GDM1 (cell line): ENCODE results near the gene TGFBR3.
"Not testable (repeated sequence)": the region's sequence is repeated elsewhere in the genome, so short reads cannot be mapped to it uniquely, and the experiment has no call there.

Source experiments
- DNase-seq: peaks from one replicate; lab custom pipeline; 2025; lab: John Stamatoyannopoulos, UW

Gene TGFBR3

GRCh38 chr1:91682882-91683597 is 202.9 kb downstream of the TGFBR3 start:
- no peak for DNase-seq

DNA sequence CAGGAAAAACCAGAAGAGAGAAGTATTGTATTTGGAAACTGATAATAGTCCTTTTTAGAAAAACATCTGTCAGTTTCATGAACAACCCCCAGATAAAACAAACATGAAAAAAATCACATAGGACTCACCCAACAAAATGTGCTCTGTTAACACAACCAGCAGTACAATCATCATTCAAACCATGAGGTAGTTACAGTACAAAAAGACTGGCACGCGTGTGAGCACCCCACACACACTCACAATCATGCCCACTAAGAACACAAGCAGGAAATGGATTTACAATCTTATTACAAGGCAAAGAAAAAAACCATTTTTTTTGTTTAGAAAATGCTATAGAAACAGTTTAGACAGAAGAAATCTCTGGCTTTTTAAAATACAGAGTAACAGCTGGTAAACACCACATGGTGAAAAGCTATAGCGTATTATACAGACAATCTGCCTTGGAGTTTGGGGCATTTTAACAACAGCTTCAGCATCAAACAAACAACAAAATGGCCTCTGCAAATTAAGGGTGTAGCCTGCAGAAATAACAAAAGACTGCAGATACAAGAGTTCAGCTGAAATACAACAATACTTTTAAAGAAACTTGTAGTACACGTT is 205.3 kb downstream of the TGFBR3 start:
- no peak for DNase-seq

GRCh38 chr1:91679446-91679845 is 206.5 kb downstream of the TGFBR3 start:
- DNase-seq, result no peak

- no peak for DNase-seq
Measured at GRCh38 chr1:91676030-91676429, 209.9 kb downstream of the TGFBR3 start.

DNA sequence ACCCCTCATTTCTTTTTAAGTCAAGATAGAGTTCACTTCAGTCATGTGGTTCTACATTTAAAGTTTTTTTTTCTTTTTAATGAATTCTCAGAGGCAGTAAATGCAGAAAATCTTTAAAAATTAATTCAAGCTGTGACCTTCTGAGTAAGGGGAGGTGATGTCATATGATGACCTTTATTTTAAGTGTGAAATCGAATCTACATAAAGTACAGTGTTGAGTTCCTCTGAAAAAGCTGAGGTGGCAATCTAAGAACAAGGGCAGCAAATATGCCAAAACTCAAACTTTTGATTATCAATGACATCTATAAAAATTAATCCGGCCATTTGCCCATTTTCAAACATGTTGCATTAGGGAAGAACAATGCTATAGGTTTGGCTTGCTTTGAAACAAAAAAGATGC is 211.8 kb downstream of the TGFBR3 start:
- DNase-seq, result no peak

DNA sequence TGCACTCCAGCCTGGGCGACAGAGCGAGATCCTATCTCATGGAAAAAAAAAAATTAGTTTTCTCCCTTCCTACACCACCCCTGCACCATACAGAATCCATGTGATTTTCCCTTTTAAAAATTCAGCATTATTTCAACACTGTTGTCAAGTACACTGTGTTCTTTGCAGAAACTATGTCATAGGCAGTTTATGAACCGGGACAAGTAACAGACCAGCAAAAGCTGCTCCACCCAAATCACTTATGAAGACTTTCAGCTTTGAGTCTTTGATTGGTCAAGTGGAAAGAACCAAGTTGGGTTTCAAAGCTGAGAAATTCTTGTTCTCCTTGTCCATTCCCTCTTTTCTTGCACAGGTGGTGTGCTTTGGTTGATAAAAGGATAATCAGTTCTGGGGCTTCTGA is 212.3 kb downstream of the TGFBR3 start:
- DNase-seq, result no peak

- DNase-seq, result no peak
Measured at GRCh38 chr1:91672601-91673161, 213.3 kb downstream of the TGFBR3 start.

- no peak for DNase-seq
Measured at GRCh38 chr1:91670781-91671180, 215.2 kb downstream of the TGFBR3 start.

GRCh38 chr1:91669584-91670350 is 216.2 kb downstream of the TGFBR3 start:
- DNase-seq, result no peak

DNA sequence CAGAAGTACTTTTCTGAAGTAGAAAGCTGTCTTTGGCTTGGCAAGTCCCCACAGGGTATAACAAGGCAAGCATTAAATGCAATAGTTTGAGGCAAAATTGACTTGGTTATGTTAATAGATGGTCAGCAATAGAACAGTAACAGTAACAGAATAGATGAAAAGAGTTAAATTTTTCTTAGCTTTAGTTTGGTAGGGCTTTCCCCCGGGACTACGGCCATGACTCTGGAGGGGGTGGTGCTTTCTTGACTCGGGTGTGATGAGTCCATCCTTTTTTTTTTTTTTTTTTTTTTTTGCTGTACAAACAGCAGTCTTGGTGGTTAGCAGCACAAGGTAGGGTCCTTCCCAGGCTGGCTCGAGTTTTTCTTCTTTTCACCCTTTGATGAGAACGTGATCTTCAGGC is 219.3 kb downstream of the TGFBR3 start:
- not testable (repeated sequence) for DNase-seq

- no peak for DNase-seq
Measured at GRCh38 chr1:91661121-91661520, 224.8 kb downstream of the TGFBR3 start.

GRCh38 chr1:91660708-91661107 is 225.2 kb downstream of the TGFBR3 start:
- DNase-seq, result no peak

DNA sequence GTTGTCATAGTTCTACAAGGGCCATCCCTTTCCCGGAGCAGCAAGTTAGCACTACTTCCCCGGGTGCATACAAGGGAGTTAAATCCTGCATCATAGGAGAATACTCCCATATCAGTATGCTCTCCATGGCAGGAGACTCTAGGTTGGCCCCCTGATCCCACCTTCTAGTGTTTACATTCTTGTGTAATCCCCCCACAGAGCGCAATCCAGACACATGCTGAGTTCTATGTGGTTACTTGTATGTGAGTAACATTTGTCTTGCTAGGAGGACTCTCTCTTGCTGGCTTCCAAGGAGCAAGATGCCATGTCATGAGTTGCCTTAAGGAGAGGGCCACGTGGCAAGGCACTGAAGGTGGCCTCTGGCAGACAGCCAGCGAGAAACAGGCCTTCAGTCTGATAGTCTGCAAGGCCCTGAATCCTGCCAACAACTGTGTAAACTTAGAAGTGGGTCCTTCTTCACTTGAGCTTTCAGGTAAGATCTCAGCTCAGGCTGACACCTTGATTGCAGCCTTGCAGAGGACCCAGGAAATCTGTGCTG is 230.0 kb downstream of the TGFBR3 start:
- no peak for DNase-seq

- DNase-seq, result no peak
Measured at GRCh38 chr1:91653183-91653582, 232.8 kb downstream of the TGFBR3 start.

DNA sequence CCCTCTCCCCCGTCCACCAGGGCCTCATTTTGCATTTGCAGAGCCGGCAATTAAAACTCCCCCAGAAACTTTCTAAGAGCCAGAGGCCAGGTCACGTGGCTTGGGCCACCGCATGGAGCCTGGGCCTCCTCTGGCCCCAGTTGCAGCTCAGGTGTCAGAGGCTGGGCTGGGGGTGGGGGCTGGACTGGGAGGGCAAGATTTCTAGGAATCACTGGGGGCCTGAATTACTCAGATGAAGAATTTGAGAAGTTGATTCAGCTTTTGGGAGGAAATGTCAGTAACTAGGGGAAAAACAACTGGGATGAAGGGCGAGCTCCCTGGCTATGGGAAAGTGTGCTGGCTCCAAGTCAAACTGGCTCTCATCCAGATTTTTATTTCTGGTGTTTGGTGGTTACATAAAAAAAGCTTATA is 234.3 kb downstream of the TGFBR3 start:
- no peak for DNase-seq

DNA sequence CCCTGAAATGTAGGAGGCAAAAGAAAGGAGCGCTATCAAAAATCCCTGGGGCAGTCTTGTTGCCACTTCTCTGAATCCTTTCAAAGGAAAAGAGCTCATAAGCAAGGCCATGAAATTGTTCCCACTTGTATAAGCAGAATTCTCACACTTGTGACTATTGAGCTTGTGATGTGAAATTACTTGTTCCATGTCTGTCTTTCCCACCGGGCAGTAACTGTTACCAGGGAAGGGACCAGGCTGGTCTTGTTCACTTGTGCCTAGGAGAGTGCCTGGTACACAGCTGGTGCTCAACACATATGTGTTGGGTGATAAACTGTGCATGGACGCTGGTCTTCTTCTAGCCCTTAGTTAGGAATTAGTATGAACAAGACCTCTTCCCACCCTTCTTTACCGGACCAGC is 234.7 kb downstream of the TGFBR3 start:
- no peak for DNase-seq

DNA sequence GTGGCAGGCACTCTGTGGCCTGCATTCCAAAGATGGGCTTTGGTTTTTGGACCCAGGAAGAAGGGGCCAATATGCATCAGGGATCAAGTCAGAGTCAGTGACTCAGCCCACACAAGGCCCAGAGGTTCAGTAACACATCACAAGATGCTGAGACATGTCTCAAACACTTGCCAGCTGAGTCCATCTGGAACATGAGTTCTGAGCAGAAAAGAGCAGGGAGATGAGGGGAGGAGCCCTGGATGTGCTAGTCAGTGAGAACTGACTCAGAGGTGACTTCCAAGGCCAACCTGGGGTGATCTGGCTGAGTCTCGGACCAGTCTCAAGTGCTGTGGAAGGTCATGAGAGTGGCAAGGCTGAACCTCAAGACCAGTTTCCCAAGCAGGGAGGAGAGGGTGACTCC is 235.2 kb downstream of the TGFBR3 start:
- no peak for DNase-seq

GRCh38 chr1:91647061-91647460 is 238.9 kb downstream of the TGFBR3 start:
- no peak for DNase-seq

DNA sequence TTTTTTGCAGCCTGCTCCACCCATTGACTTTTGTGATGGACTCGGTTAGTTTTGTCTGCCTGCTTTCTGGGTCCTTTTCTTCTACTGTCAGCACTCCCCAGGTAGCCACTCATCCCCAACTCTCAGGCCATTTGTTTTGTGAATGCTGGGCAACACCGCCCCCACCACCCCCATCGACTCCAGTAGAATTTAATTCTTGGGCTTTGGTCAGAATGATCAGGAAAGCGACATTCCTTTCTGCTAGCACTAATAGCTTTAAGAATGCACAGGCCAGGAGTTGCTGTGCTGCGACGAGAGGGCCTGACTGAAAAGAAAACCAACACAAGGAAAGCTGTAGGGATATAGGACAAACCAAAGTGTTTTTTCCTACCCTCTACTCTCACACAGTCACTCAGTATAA is 240.9 kb downstream of the TGFBR3 start:
- no peak for DNase-seq

- DNase-seq, result no peak
Measured at GRCh38 chr1:91643431-91643830, 242.5 kb downstream of the TGFBR3 start.

DNA sequence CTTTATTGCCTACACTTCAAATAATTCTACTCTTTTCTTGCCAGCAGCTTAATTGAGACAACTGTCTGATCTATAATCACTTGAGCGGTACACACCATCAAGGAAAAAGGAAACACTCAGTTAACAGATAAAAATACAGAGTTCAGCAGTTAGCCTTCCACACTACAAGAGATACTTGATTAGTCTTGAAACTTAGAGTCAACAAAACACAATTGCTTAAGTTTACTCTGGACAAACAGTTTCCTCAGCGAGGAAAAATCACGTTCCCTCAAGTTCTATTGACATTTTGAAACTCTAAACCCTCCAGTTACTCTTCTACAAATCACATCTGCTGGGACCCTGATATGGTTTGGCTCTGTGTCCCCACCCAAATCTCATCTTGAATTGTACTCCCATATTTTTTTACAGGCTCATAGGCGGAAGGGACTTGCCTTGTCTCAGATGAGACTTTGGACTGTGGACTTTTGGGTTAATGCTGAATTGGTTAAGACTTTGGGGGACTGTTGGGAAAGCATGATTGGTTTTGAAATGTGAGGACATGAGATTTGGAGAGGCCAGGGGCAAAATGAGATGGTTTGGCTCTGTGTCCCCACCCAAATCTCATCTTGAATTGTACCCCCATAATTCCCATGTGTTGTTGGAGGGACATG is 244.9 kb downstream of the TGFBR3 start:
- no peak for DNase-seq

- DNase-seq, result no peak
Measured at GRCh38 chr1:91637539-91637994, 248.4 kb downstream of the TGFBR3 start.
